Neuronal stem cell (in vitro differentiated cells): ENCODE data around the gene FRMD4B.
"Not testable (repeated sequence)": the region's sequence is repeated elsewhere in the genome, so short reads cannot be mapped to it uniquely, and the experiment has no call there.

ENCODE experiments used
- DNase-seq: peaks from one replicate; pipeline ENCODE4 v3.0.0-alpha.2; 2013; ENCODE audit warnings: low spot score
- H2AFZ ChIP-seq: one replicate; pipeline ENCODE4 v1.6.1; 2013; ENCODE audit warnings: mild to moderate bottlenecking, low read length, inconsistent platforms
- H2AK5ac ChIP-seq: 2 replicates; pipeline ENCODE4 v1.6.1; 2013; ENCODE audit warnings: low read depth, mild to moderate bottlenecking, inconsistent platforms, low read length, moderate library complexity, mixed read lengths
- H2BK120ac ChIP-seq: 2 replicates; pipeline ENCODE4 v1.6.1; 2013; ENCODE audit warnings: low read depth, mild to moderate bottlenecking, inconsistent platforms, low read length, moderate library complexity, mixed read lengths
- H2BK12ac ChIP-seq: one replicate; pipeline ENCODE4 v1.6.1; 2013; ENCODE audit warnings: low read length, inconsistent platforms
- H2BK15ac ChIP-seq: 2 replicates; pipeline ENCODE4 v1.6.1; 2013; ENCODE audit warnings: mild to moderate bottlenecking, low read length, inconsistent platforms, mixed read lengths
- H2BK5ac ChIP-seq: one replicate; pipeline ENCODE4 v1.6.1; 2013; ENCODE audit warnings: inconsistent platforms, mild to moderate bottlenecking, low read length, moderate library complexity
- H3K14ac ChIP-seq: one replicate; pipeline ENCODE4 v1.6.1; 2013; ENCODE audit warnings: low read length, inconsistent platforms
- H3K18ac ChIP-seq: 2 replicates; pipeline ENCODE4 v1.6.1; 2013; ENCODE audit warnings: low read length, inconsistent platforms
- H3K23ac ChIP-seq: 2 replicates; pipeline ENCODE4 v1.6.1; 2013; ENCODE audit warnings: low read depth, mild to moderate bottlenecking, mixed read lengths, low read length, inconsistent platforms; ENCODE audit not compliant: poor library complexity
- H3K27ac ChIP-seq: replicated peaks from 3 replicates; pipeline ENCODE4 v1.5.1; 2013; ENCODE audit warnings: low read length, inconsistent platforms
- H3K27me3 ChIP-seq, 3 experiments: 2 replicates each; pipeline ENCODE4 v1.6.1; 2013; ENCODE audit warnings: low read length in 3 of 3, mild to moderate bottlenecking in 2 of 3, inconsistent platforms in 1 of 3, low read depth in 1 of 3, mixed read lengths in 1 of 3, moderate library complexity in 1 of 3; ENCODE audit not compliant: control insufficient read depth in 3 of 3, insufficient read depth in 3 of 3
- H3K36me3 ChIP-seq, 2 donors: replicated peaks in 1 of 2; 2 replicates each; pipeline ENCODE4 v1.6.1; 2013; ENCODE audit warnings: low read length in 2 of 2; ENCODE audit not compliant: control insufficient read depth in 2 of 2, insufficient read depth in 2 of 2
- H3K4ac ChIP-seq: 2 replicates; pipeline ENCODE4 v1.6.1; 2013; ENCODE audit warnings: inconsistent platforms, mild to moderate bottlenecking, low read length, moderate library complexity
- H3K4me1 ChIP-seq, 2 donors: 1 replicate in 1 of 2; 2 replicates in 1 of 2; pipeline ENCODE4 v1.6.1; 2013; ENCODE audit warnings: low read length in 2 of 2, low read depth in 1 of 2; ENCODE audit not compliant: control insufficient read depth in 2 of 2, insufficient read depth in 1 of 2
- H3K4me2 ChIP-seq: one replicate; pipeline ENCODE4 v1.6.1; 2013; ENCODE audit warnings: mild to moderate bottlenecking, low read length, inconsistent platforms; ENCODE audit not compliant: insufficient read depth, poor library complexity, severe bottlenecking
- H3K4me3 ChIP-seq, 2 donors: 2 replicates each; pipeline ENCODE4 v1.5.1; 2013; ENCODE audit warnings: low read length in 2 of 2, mild to moderate bottlenecking in 2 of 2, inconsistent platforms in 1 of 2, moderate library complexity in 1 of 2
- H3K79me1 ChIP-seq: one replicate; pipeline ENCODE4 v1.6.1; 2013; ENCODE audit warnings: low read depth, mild to moderate bottlenecking, inconsistent platforms, low read length, moderate library complexity
- H3K9ac ChIP-seq: one replicate; pipeline ENCODE4 v1.6.1; 2013; ENCODE audit warnings: mild to moderate bottlenecking, low read depth, low read length, inconsistent platforms; ENCODE audit not compliant: poor library complexity
- H3K9me3 ChIP-seq, 2 donors: replicated peaks in 1 of 2; 2 replicates each; pipeline versions ENCODE3 to v1.6.1; 2013; ENCODE audit warnings: low read length in 2 of 2, mild to moderate bottlenecking in 2 of 2, inconsistent platforms in 1 of 2, low read depth in 1 of 2, mixed read lengths in 1 of 2, moderate library complexity in 1 of 2; ENCODE audit not compliant: control insufficient read depth in 2 of 2, insufficient read depth in 1 of 2
- H4K8ac ChIP-seq: one replicate; pipeline ENCODE4 v1.6.1; 2013; ENCODE audit warnings: low read depth, mild to moderate bottlenecking, inconsistent platforms, low read length, moderate library complexity
- H4K91ac ChIP-seq: one replicate; pipeline ENCODE4 v1.6.1; 2013; ENCODE audit warnings: low read length, low read depth, mild to moderate bottlenecking, inconsistent platforms; ENCODE audit not compliant: poor library complexity
- WGBS, 2 donors: extraction: QIAGEN DNeasy Blood & Tissue Kit; methylation state at CpG; one replicate each; pipeline ENCODE4 v1.1.7; 2013; ENCODE audit warnings: missing lambda C conversion rate in 2 of 2, mixed read lengths in 1 of 2; ENCODE audit not compliant: insufficient read length in 2 of 2, insufficient replicate concordance in 1 of 2; ENCODE audit errors: extremely low coverage in 2 of 2; 5-methylcytosine and 5-hydroxymethylcytosine counted together

Gene FRMD4B

GRCh38 chr3:69260843-69261405 lies 125.0 kb downstream of the FRMD4B start:
- WGBS, 2 donors, result no CpG with 5 or more reads among the region's 7 CpGs
- not testable (repeated sequence) for H2AK5ac ChIP-seq, H2BK12ac ChIP-seq, H2BK5ac ChIP-seq, H3K23ac ChIP-seq, DNase-seq, H3K9ac ChIP-seq, H2BK15ac ChIP-seq, H3K4me3 ChIP-seq, H3K36me3 ChIP-seq, H3K79me1 ChIP-seq, H3K27ac ChIP-seq, H2AFZ ChIP-seq, H2BK120ac ChIP-seq, H3K4me2 ChIP-seq, H4K8ac ChIP-seq, H3K4ac ChIP-seq, H3K27me3 ChIP-seq, H3K14ac ChIP-seq, H4K91ac ChIP-seq, H3K18ac ChIP-seq, H3K9me3 ChIP-seq, H3K4me1 ChIP-seq

- no peak overlapping the region for H3K9ac ChIP-seq
- H4K91ac ChIP-seq, result no peak overlapping the region
- H3K27ac ChIP-seq, result no peak overlapping the region
- no CpG with 5 or more reads among the region's 35 CpGs for WGBS, 2 donors
- no peaks in the 10 kb centered on the region for H3K79me1 ChIP-seq
- no peak overlapping the region for H2AFZ ChIP-seq
- no peak overlapping the region for H3K23ac ChIP-seq
- peak overlapping the region; percentile 52 for H3K18ac ChIP-seq
- H3K4me3 ChIP-seq, result no peak overlapping the region
- H3K4me1 ChIP-seq, result peaks cover 0 to 2% of the 10 kb centered on the region in 2 donors
- no peak overlapping the region for H3K4ac ChIP-seq
- no peak for DNase-seq
- no peak overlapping the region for H2BK120ac ChIP-seq
- H4K8ac ChIP-seq, result peak overlapping the region; percentile 43
- no peak overlapping the region for H2BK5ac ChIP-seq
- H3K27me3 ChIP-seq, result no peaks in the 10 kb centered on the region
- no peaks in the 10 kb centered on the region for H3K36me3 ChIP-seq
- H2AK5ac ChIP-seq, result no peak overlapping the region
- peak overlapping the region; percentile 47 for H3K14ac ChIP-seq
- no peak overlapping the region for H2BK12ac ChIP-seq
- H3K4me2 ChIP-seq, result no peak overlapping the region
- H3K9me3 ChIP-seq, result peaks cover 0 to 1% of the 10 kb centered on the region in 2 donors
- H2BK15ac ChIP-seq, result no peak overlapping the region
Observed at GRCh38 chr3:69260216-69260787, 125.6 kb downstream of the FRMD4B start.

GRCh38 chr3:69259125-69259524 lies 126.8 kb downstream of the FRMD4B start:
- no peak overlapping the region for H2AK5ac ChIP-seq
- H2BK120ac ChIP-seq, result no peak overlapping the region
- no peak overlapping the region for H3K4me2 ChIP-seq
- H3K18ac ChIP-seq, result no peak overlapping the region
- H2AFZ ChIP-seq, result no peak overlapping the region
- H3K14ac ChIP-seq, result no peak overlapping the region
- H3K4me1 ChIP-seq, result peaks cover 0 to 2% of the 10 kb centered on the region in 2 donors
- H3K4ac ChIP-seq, result no peak overlapping the region
- no peak overlapping the region for H3K4me3 ChIP-seq
- H3K79me1 ChIP-seq, result no peaks in the 10 kb centered on the region
- H3K27ac ChIP-seq, result no peak overlapping the region
- H3K36me3 ChIP-seq, result no peaks in the 10 kb centered on the region
- no peak overlapping the region for H2BK12ac ChIP-seq
- H4K91ac ChIP-seq, result no peak overlapping the region
- DNase-seq, result no peak
- no peaks in the 10 kb centered on the region for H3K27me3 ChIP-seq
- H3K9me3 ChIP-seq, result peaks cover 0 to 1% of the 10 kb centered on the region in 2 donors
- no peak overlapping the region for H3K9ac ChIP-seq
- no peak overlapping the region for H3K23ac ChIP-seq
- WGBS, 2 donors, result no CpG with 5 or more reads among the region's 9 CpGs
- H2BK15ac ChIP-seq, result no peak overlapping the region
- H2BK5ac ChIP-seq, result no peak overlapping the region
- H4K8ac ChIP-seq, result no peak overlapping the region

- H3K79me1 ChIP-seq, result no peaks in the 10 kb centered on the region
- H3K4ac ChIP-seq, result no peak overlapping the region
Observed at GRCh38 chr3:69255928-69256327, 130.0 kb downstream of the FRMD4B start.

More at GRCh38 chr3:69255928-69256327, 130.0 kb downstream of the FRMD4B start:
- Histone ChIP-seq H3K4me3 (no peak overlapping the region), H4K91ac (no peak overlapping the region), H3K14ac (no peak overlapping the region), H2BK120ac (no peak overlapping the region), H3K27me3 (no peaks in the 10 kb centered on the region), H3K9me3 (peaks cover 0 to 1% of the 10 kb centered on the region in 2 donors), H3K4me1 (peaks cover 0 to 5% of the 10 kb centered on the region in 2 donors), H3K27ac (no peak overlapping the region), H2BK12ac (no peak overlapping the region), H3K18ac (no peak overlapping the region), H3K4me2 (no peak overlapping the region), H2AFZ (no peak overlapping the region), H4K8ac (no peak overlapping the region), H3K36me3 (no peaks in the 10 kb centered on the region), H3K9ac (no peak overlapping the region), H2BK15ac (no peak overlapping the region), H2BK5ac (no peak overlapping the region), H2AK5ac (no peak overlapping the region), H3K23ac (no peak overlapping the region)
- no CpG with 5 or more reads among the region's 3 CpGs for WGBS, 2 donors
- no peak for DNase-seq
